Astrocyte (in vitro differentiated cells and primary cell): ENCODE results near the gene ZNF488. TPM values are rescaled to one million over a fixed set of nuclear protein-coding genes. Genes with fewer than 3 reads are reported as not detected.

ENCODE experiments used
- DNase-seq: peaks from one replicate; pipeline ENCODE4 v3.0.0-alpha.2; 2010; ENCODE audit warnings: low read depth
- FAIRE-seq: peaks from 2 replicates; lab custom pipeline; 2011; peaks lifted over from hg19 to GRCh38; lab: Jason Lieb, UNC
- H2AFZ ChIP-seq: 2 replicates; pipeline ENCODE4 v1.6.0; 2012; ENCODE audit warnings: low read depth, low read length, inconsistent platforms
- H3K27ac ChIP-seq: 2 replicates; pipeline ENCODE4 v1.5.1; 2011; ENCODE audit warnings: low read depth, low read length, inconsistent platforms
- H3K27me3 ChIP-seq: 2 replicates; pipeline ENCODE4 v1.6.0; 2011; ENCODE audit warnings: low read length, inconsistent platforms; ENCODE audit not compliant: insufficient read depth
- H3K36me3 ChIP-seq: 2 replicates; pipeline ENCODE4 v1.5.1; 2011; ENCODE audit warnings: low read length, inconsistent platforms; ENCODE audit not compliant: insufficient read depth
- H3K4me1 ChIP-seq: 2 replicates; pipeline ENCODE4 v1.5.1; 2011; ENCODE audit warnings: low read length, inconsistent platforms; ENCODE audit not compliant: insufficient read depth
- H3K4me2 ChIP-seq: 2 replicates; pipeline ENCODE4 v1.6.0; 2012; ENCODE audit warnings: low read length, inconsistent platforms
- H3K4me3 ChIP-seq: 2 replicates; pipeline ENCODE4 v1.5.1; 2011; ENCODE audit warnings: low read depth, mild to moderate bottlenecking, low read length, inconsistent platforms; ENCODE audit not compliant: insufficient read depth
- H3K79me2 ChIP-seq: 2 replicates; pipeline ENCODE4 v1.6.0; 2012; ENCODE audit warnings: mild to moderate bottlenecking, low read length, inconsistent platforms; ENCODE audit not compliant: insufficient read depth
- H3K9ac ChIP-seq: 2 replicates; pipeline ENCODE4 v1.6.0; 2012; ENCODE audit warnings: mild to moderate bottlenecking, low read length, inconsistent platforms
- H3K9me3 ChIP-seq: 2 replicates; pipeline ENCODE4 v1.5.1; 2012; ENCODE audit warnings: low read depth, mild to moderate bottlenecking, low read length, inconsistent platforms; ENCODE audit not compliant: insufficient read depth
- H4K20me1 ChIP-seq: 2 replicates; pipeline ENCODE4 v1.6.0; 2012; ENCODE audit warnings: low read length, inconsistent platforms; ENCODE audit not compliant: insufficient read depth
- H3K27ac Mint-ChIP-seq: one replicate; pipeline ENCODE4 v1.8.0; 2021; ENCODE audit warnings: mild to moderate bottlenecking, mixed read lengths; ENCODE audit not compliant: unreplicated experiment
- H3K27me3 Mint-ChIP-seq: one replicate; pipeline ENCODE4 v1.8.0; 2021; ENCODE audit warnings: low read depth, mixed read lengths; ENCODE audit not compliant: unreplicated experiment
- H3K36me3 Mint-ChIP-seq: one replicate; pipeline ENCODE4 v1.8.0; 2021; ENCODE audit warnings: low read depth, mixed read lengths; ENCODE audit not compliant: unreplicated experiment
- H3K4me1 Mint-ChIP-seq: one replicate; pipeline ENCODE4 v1.8.0; 2021; ENCODE audit warnings: low read depth, mixed read lengths; ENCODE audit not compliant: unreplicated experiment
- H3K4me3 Mint-ChIP-seq: one replicate; pipeline ENCODE4 v1.8.0; 2021; ENCODE audit warnings: mild to moderate bottlenecking, moderate library complexity, mixed read lengths; ENCODE audit not compliant: unreplicated experiment
- H3K9me3 Mint-ChIP-seq: one replicate; pipeline ENCODE4 v1.8.0; 2021; ENCODE audit warnings: mild to moderate bottlenecking, mixed read lengths; ENCODE audit not compliant: unreplicated experiment
- EZH2 ChIP-seq: IDR thresholded peaks from 2 replicates; pipeline ENCODE4 v1.6.1; 2012; ENCODE audit warnings: mild to moderate bottlenecking, low read length, inconsistent platforms; ENCODE audit not compliant: insufficient read depth
- total RNA-seq: library from RNA; stranded (reverse); gene quantifications from 2 replicates; pipeline ENCODE4 v1.2.1, GENCODE V29; 2021
- TF ChIP-seq, protein P1 (sequence below): IDR thresholded peaks from 2 replicates; pipeline ENCODE4 v1.5.1; 2011; ENCODE audit warnings: low read depth, mild to moderate bottlenecking, inconsistent platforms, low read length, moderate library complexity; ENCODE audit not compliant: insufficient read depth

The ZNF488 gene
- total RNA-seq, 1 donor from 2014 or later = 1.4 TPM

DNA sequence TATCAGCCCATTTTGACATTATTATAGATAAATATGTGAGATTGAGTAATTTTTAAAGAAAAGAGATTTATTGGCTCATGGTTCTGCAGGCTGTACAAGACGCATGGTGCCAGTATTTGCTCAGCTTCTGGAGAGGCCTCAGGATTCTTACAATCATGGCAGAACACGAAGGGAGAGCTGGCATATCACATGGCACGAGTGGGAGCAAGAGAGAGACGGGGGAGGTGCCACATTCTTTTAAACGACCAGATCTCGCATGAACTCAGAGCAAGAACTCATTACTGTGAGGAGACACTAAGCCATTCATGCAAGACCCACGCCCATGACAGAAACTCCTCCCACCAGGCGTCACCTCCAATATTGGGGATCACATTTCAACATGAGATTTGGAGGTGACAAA is 40.1 kb upstream of the ZNF488 start:
- no peaks in the 10 kb centered on the region for H4K20me1 ChIP-seq
- H2AFZ ChIP-seq = no peak overlapping the region
- H3K79me2 ChIP-seq = no peaks in the 10 kb centered on the region
- Mint-ChIP-seq H3K4me1 (no peaks in the 10 kb centered on the region), H3K36me3 (no peaks in the 10 kb centered on the region), H3K4me3 (no peak overlapping the region), H3K27me3 (no peaks in the 10 kb centered on the region), H3K9me3 (peaks cover 8% of the 10 kb centered on the region), H3K27ac (no peak overlapping the region)
- H3K9me3 ChIP-seq = no peaks in the 10 kb centered on the region
- TF ChIP-seq, protein P1, sequence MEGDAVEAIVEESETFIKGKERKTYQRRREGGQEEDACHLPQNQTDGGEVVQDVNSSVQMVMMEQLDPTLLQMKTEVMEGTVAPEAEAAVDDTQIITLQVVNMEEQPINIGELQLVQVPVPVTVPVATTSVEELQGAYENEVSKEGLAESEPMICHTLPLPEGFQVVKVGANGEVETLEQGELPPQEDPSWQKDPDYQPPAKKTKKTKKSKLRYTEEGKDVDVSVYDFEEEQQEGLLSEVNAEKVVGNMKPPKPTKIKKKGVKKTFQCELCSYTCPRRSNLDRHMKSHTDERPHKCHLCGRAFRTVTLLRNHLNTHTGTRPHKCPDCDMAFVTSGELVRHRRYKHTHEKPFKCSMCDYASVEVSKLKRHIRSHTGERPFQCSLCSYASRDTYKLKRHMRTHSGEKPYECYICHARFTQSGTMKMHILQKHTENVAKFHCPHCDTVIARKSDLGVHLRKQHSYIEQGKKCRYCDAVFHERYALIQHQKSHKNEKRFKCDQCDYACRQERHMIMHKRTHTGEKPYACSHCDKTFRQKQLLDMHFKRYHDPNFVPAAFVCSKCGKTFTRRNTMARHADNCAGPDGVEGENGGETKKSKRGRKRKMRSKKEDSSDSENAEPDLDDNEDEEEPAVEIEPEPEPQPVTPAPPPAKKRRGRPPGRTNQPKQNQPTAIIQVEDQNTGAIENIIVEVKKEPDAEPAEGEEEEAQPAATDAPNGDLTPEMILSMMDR = no peak
- no peak for TF ChIP-seq EZH2
- no peak overlapping the region for H3K9ac ChIP-seq
- H3K36me3 ChIP-seq = no peaks in the 10 kb centered on the region
- peaks cover 23% of the 10 kb centered on the region for H3K27me3 ChIP-seq
- H3K27ac ChIP-seq = no peak overlapping the region
- no peak overlapping the region for H3K4me2 ChIP-seq
- FAIRE-seq (no peak), DNase-seq (no peak)
- H3K4me1 ChIP-seq = peaks cover 8% of the 10 kb centered on the region
- no peak overlapping the region for H3K4me3 ChIP-seq

- no peak overlapping the region for H3K27ac Mint-ChIP-seq
- FAIRE-seq = no peak
- TF ChIP-seq EZH2 = no peak
- TF ChIP-seq, protein P1 = no peak
Measured at GRCh38 chr10:47423476-47423875, 39.4 kb upstream of the ZNF488 start.

GRCh38 chr10:47421057-47421952 is 37.2 kb upstream of the ZNF488 start:
- no peak overlapping the region for H2AFZ ChIP-seq
- H3K27ac Mint-ChIP-seq = peak overlapping the region; percentile 17
- no peaks in the 10 kb centered on the region for H3K36me3 ChIP-seq
- TF ChIP-seq, protein P1 = no peak
- TF ChIP-seq EZH2 = no peak
- peaks cover 3% of the 10 kb centered on the region for H3K27me3 Mint-ChIP-seq
- H3K4me3 Mint-ChIP-seq = no peak overlapping the region
- H3K36me3 Mint-ChIP-seq = no peaks in the 10 kb centered on the region
- H3K4me1 ChIP-seq = peaks cover 8% of the 10 kb centered on the region
- H3K4me2 ChIP-seq = peak overlapping the region; percentile 34
- no peak overlapping the region for H3K4me3 ChIP-seq
- H3K9me3 ChIP-seq = no peaks in the 10 kb centered on the region
- no peak for FAIRE-seq
- DNase-seq = peak; percentile 87
- no peak overlapping the region for H3K27ac ChIP-seq
- H3K4me1 Mint-ChIP-seq = no peaks in the 10 kb centered on the region
- no peak overlapping the region for H3K9ac ChIP-seq
- peaks cover 21% of the 10 kb centered on the region for H3K27me3 ChIP-seq
- H4K20me1 ChIP-seq = no peaks in the 10 kb centered on the region
- H3K9me3 Mint-ChIP-seq = peaks cover 2% of the 10 kb centered on the region
- H3K79me2 ChIP-seq = no peaks in the 10 kb centered on the region

More at GRCh38 chr10:47423476-47423875, 39.4 kb upstream of the ZNF488 start:
- Histone ChIP-seq H4K20me1 (no peaks in the 10 kb centered on the region), H3K36me3 (no peaks in the 10 kb centered on the region), H3K4me3 (no peak overlapping the region), H3K4me1 (peaks cover 8% of the 10 kb centered on the region), H3K9ac (no peak overlapping the region), H3K4me2 (no peak overlapping the region), H3K27ac (no peak overlapping the region), H3K27me3 (peaks cover 23% of the 10 kb centered on the region), H3K9me3 (no peaks in the 10 kb centered on the region), H2AFZ (no peak overlapping the region), H3K79me2 (no peaks in the 10 kb centered on the region)
- H3K4me1 Mint-ChIP-seq = no peaks in the 10 kb centered on the region
- peaks cover 2% of the 10 kb centered on the region for H3K9me3 Mint-ChIP-seq
- H3K27me3 Mint-ChIP-seq = peaks cover 3% of the 10 kb centered on the region
- H3K4me3 Mint-ChIP-seq = no peak overlapping the region
- peak; percentile 11 for DNase-seq
- no peaks in the 10 kb centered on the region for H3K36me3 Mint-ChIP-seq
